ENCODE results near the gene RRH.
A peak's percentile ranks its signal among the peaks of the same experiment; 100 is the strongest.
"Not testable (repeated sequence)": the region's sequence is repeated elsewhere in the genome, so short reads cannot be mapped to it uniquely, and the experiment has no call there.

The RRH gene

GRCh38 chr4:109827672-109828071, at the start of gene RRH:
Gene RRH, plus strand, starts transcription at chr4:109827972. Its CDS starts 56 bp downstream, at chr4:109828028.
- no peak for DNase-seq (ENCODE audit: low read depth)

- DNase-seq (ENCODE audit: low read depth): not testable (repeated sequence)
Measured at GRCh38 chr4:109782092-109782491, 45.7 kb upstream of the RRH start.

GRCh38 chr4:109786846-109787245, 40.9 kb upstream of the RRH start:
- DNase-seq (ENCODE audit: low read depth): no peak

GRCh38 chr4:109787807-109788206, 40.0 kb upstream of the RRH start:
- no peak for DNase-seq (ENCODE audit: low read depth)

GRCh38 chr4:109795059-109795458, 32.7 kb upstream of the RRH start:
- DNase-seq (ENCODE audit: low read depth): no peak

- no peak for DNase-seq (ENCODE audit: low read depth)
Measured at GRCh38 chr4:109798866-109799265, 28.9 kb upstream of the RRH start.

- no peak for DNase-seq (ENCODE audit: low read depth)
Measured at GRCh38 chr4:109801099-109801789, 26.5 kb upstream of the RRH start.

GRCh38 chr4:109801895-109802319, 25.9 kb upstream of the RRH start, which contains the start of gene CFI:
Gene CFI, minus strand, starts transcription at chr4:109801999. Its CDS starts 28 bp downstream, at chr4:109801971.
- no peak for DNase-seq (ENCODE audit: low read depth)

- DNase-seq (ENCODE audit: low read depth): no peak
Measured at GRCh38 chr4:109803924-109804571, 23.7 kb upstream of the RRH start.

GRCh38 chr4:109809655-109810054, 18.1 kb upstream of the RRH start:
- no peak for DNase-seq (ENCODE audit: low read depth)

GRCh38 chr4:109810552-109811387, 17.0 kb upstream of the RRH start:
- no peak for DNase-seq (ENCODE audit: low read depth)

- DNase-seq (ENCODE audit: low read depth): no peak
Measured at GRCh38 chr4:109811707-109812106, 16.1 kb upstream of the RRH start.

GRCh38 chr4:109815151-109816081, 12.4 kb upstream of the RRH start, which contains the start of gene GAR1:
Gene GAR1, plus strand, starts transcription at chr4:109815762. Its CDS starts 403 bp downstream, at chr4:109816165.
- peak; percentile 80 for DNase-seq (ENCODE audit: low read depth)

- peak; percentile 24 for DNase-seq (ENCODE audit: low read depth)
Measured at GRCh38 chr4:109816082-109816442, 11.7 kb upstream of the RRH start.

GRCh38 chr4:109816894-109817293, 10.9 kb upstream of the RRH start:
- no peak for DNase-seq (ENCODE audit: low read depth)

GRCh38 chr4:109818268-109818667, 9.5 kb upstream of the RRH start:
- no peak for DNase-seq (ENCODE audit: low read depth)

GRCh38 chr4:109820563-109820962, 7.2 kb upstream of the RRH start:
- DNase-seq (ENCODE audit: low read depth): no peak

GRCh38 chr4:109821185-109821584, 6.6 kb upstream of the RRH start:
- no peak for DNase-seq (ENCODE audit: low read depth)

- no peak for DNase-seq (ENCODE audit: low read depth)
Measured at GRCh38 chr4:109826719-109827118, 1.1 kb upstream of the RRH start.

GRCh38 chr4:109833756-109834155, 6.0 kb downstream of the RRH start:
- DNase-seq (ENCODE audit: low read depth): no peak

GRCh38 chr4:109836985-109837384, 9.2 kb downstream of the RRH start:
- DNase-seq (ENCODE audit: low read depth): no peak
